HL-60 (cell line): ENCODE measurements around the gene ESRRA.

ENCODE experiments used
- DNase-seq, 2 experiments: peaks; one replicate each; pipeline ENCODE4 v3.0.0-alpha.2; 2010 to 2020; ENCODE audit warnings: low read depth in 1 of 2, low spot score in 1 of 2
- H3K27ac ChIP-seq: fragments of 250-450 bp; sonication (Bioruptor Pico); replicated peaks from 2 replicates; pipeline ENCODE4 v1.5.1; 2020; ENCODE audit warnings: mild to moderate bottlenecking, moderate library complexity
- H3K27me3 ChIP-seq: fragments of 250-450 bp; sonication (Bioruptor Pico); 2 replicates; pipeline ENCODE4 v1.5.1; 2021; ENCODE audit warnings: mild to moderate bottlenecking, moderate library complexity; ENCODE audit not compliant: insufficient read depth, poor library complexity, severe bottlenecking
- H3K4me3 ChIP-seq: replicated peaks from 2 replicates; pipeline ENCODE4 v1.5.1; 2011; ENCODE audit warnings: mild to moderate bottlenecking, control low read depth, low read length; ENCODE audit not compliant: insufficient read depth
- GABPA ChIP-seq: IDR thresholded peaks from 2 replicates; pipeline ENCODE4 v1.6.1; 2012; ENCODE audit warnings: low read depth
- POLR2AphosphoS5 ChIP-seq: IDR thresholded peaks from 2 replicates; pipeline ENCODE4 v1.6.1; 2012; ENCODE audit warnings: low read depth
- SPI1 ChIP-seq: IDR thresholded peaks from 2 replicates; pipeline ENCODE4 v1.6.1; 2012; ENCODE audit warnings: low read depth, mild to moderate bottlenecking, borderline replicate concordance
- TF ChIP-seq, protein P1 (sequence below): IDR thresholded peaks from one replicate; pipeline ENCODE4 v1.5.1; 2011; ENCODE audit warnings: low read length, control low read depth, inconsistent platforms; ENCODE audit not compliant: insufficient read depth
- TF ChIP-seq, protein P2 (sequence below): IDR thresholded peaks from 2 replicates; pipeline ENCODE4 v1.6.1; 2012; ENCODE audit warnings: low read depth; ENCODE audit not compliant: insufficient replicate concordance

ESRRA gene

DNA sequence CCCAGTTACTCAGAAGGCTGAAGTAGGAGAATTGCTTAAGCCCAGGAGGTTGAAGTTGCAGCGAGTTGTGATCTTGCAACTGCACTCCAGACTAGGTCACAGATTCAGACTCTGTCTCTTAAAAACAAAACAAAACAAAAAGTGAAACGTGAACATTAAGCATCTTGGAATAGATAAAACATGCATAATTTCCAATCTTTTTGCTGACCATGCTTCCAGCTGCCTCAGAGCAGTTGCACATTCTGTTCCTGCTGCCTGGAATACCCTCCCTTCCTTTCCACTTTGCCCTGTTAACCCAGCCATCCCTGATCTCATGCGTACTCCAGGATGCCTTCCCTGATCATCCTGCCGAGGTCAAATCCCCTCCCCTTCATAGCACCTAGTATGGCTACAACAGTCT lies 34.0 kb downstream of the ESRRA start:
- Histone ChIP-seq H3K4me3 (no peak overlapping the region), H3K27ac (peak overlapping the region; percentile 88), H3K27me3 (no peaks in the 10 kb centered on the region)
- TF ChIP-seq, protein P1, sequence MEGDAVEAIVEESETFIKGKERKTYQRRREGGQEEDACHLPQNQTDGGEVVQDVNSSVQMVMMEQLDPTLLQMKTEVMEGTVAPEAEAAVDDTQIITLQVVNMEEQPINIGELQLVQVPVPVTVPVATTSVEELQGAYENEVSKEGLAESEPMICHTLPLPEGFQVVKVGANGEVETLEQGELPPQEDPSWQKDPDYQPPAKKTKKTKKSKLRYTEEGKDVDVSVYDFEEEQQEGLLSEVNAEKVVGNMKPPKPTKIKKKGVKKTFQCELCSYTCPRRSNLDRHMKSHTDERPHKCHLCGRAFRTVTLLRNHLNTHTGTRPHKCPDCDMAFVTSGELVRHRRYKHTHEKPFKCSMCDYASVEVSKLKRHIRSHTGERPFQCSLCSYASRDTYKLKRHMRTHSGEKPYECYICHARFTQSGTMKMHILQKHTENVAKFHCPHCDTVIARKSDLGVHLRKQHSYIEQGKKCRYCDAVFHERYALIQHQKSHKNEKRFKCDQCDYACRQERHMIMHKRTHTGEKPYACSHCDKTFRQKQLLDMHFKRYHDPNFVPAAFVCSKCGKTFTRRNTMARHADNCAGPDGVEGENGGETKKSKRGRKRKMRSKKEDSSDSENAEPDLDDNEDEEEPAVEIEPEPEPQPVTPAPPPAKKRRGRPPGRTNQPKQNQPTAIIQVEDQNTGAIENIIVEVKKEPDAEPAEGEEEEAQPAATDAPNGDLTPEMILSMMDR: no peak
- TF ChIP-seq, protein P2, sequence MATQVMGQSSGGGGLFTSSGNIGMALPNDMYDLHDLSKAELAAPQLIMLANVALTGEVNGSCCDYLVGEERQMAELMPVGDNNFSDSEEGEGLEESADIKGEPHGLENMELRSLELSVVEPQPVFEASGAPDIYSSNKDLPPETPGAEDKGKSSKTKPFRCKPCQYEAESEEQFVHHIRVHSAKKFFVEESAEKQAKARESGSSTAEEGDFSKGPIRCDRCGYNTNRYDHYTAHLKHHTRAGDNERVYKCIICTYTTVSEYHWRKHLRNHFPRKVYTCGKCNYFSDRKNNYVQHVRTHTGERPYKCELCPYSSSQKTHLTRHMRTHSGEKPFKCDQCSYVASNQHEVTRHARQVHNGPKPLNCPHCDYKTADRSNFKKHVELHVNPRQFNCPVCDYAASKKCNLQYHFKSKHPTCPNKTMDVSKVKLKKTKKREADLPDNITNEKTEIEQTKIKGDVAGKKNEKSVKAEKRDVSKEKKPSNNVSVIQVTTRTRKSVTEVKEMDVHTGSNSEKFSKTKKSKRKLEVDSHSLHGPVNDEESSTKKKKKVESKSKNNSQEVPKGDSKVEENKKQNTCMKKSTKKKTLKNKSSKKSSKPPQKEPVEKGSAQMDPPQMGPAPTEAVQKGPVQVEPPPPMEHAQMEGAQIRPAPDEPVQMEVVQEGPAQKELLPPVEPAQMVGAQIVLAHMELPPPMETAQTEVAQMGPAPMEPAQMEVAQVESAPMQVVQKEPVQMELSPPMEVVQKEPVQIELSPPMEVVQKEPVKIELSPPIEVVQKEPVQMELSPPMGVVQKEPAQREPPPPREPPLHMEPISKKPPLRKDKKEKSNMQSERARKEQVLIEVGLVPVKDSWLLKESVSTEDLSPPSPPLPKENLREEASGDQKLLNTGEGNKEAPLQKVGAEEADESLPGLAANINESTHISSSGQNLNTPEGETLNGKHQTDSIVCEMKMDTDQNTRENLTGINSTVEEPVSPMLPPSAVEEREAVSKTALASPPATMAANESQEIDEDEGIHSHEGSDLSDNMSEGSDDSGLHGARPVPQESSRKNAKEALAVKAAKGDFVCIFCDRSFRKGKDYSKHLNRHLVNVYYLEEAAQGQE: no peak
- TF ChIP-seq SPI1 (no peak), POLR2AphosphoS5 (no peak), GABPA (no peak)
- DNase-seq: peak in 1 of 2 experiments; percentile 45

DNA sequence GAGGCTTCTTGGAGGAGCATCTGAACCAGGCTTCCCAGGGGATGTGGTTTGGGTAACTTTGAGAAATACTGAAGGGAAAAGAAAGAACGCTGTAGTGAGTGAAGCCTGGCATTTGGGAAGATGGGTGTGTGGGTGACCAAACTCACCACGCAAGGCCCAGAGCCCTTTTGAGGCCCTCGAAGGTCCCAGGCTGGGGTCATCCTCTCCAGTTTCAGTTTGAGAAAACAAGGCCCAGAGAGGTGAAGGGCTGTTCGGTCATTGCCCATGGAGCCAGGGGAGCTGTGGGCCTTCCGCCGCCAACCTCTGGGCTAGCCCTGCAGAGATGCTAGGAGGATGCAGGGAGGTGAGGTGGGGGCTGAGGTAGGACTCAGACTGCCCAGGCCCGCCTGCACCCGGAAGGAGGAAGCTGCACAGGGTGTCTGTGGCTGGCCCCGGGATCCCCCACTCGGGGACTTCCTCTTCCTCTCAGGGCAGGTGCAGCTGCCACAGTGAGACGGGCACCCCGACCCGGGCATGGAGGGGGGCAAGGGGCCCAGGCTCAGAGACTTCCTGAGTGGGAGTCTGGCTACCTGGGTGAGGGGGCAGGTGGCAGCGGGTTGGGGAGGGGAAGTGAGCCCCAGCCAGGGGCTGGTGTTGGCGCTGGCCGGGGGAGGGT lies 34.6 kb downstream of the ESRRA start, which contains the start of gene CCDC88B:
Gene CCDC88B, plus strand, starts transcription at position 451 of the 655 bp plus-strand sequence. Its CDS starts 63 bp downstream, at position 514.
- peak within 1 kb of the TSS; percentile 88 for H3K27ac ChIP-seq
- DNase-seq: peak; percentile 88 to 96
- peak within 1 kb of the TSS; percentile 47 for H3K4me3 ChIP-seq
- no peaks in the 10 kb centered on the region for H3K27me3 ChIP-seq
- TF ChIP-seq SPI1: peak; percentile 96
- TF ChIP-seq, protein P1: no peak
- TF ChIP-seq, protein P2: no peak
- TF ChIP-seq POLR2AphosphoS5: peak; percentile 84
- peak; percentile 89 for TF ChIP-seq GABPA

DNA sequence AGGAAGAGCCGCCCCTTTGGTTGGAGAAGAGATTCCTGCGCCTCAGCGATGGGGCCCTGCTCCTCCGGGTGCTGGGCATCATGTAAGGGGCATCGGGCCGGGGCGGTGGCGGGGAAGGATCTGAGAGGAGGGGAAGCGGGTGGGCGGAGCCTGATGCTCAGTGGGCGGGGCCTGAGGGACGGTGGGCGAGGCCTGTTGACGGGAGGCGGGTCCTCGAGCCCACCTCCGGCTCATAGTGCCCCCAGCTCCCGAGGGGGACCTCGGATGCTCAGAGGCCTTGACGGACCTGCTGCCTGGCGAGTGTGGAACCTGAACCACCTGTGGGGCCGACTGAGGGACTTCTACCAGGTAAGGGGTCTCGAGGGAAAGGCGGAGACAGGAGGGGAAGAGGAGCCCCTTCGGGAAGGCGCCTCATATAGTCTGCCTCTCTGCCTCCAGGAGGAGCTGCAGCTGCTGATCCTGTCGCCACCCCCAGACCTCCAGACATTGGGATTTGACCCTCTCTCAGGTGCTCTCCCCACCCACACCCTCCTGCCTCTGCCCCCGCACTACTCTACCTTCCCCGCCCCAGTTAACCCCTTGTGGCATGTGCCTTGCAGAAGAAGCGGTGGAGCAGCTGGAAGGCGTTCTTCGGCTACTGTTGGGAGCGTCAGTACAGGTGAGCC lies 35.5 kb downstream of the ESRRA start:
- Histone ChIP-seq H3K27ac (peak overlapping the region; percentile 88), H3K4me3 (peak overlapping the region; percentile 47), H3K27me3 (no peaks in the 10 kb centered on the region)
- peak; percentile 87 to 94 for DNase-seq
- TF ChIP-seq SPI1 (peak; percentile 47; the same call in 1 of the 2 replicates), POLR2AphosphoS5 (no peak), GABPA (no peak)
- TF ChIP-seq, protein P2: no peak
- TF ChIP-seq, protein P1: no peak
